Panc1 (cell line): Measurements from ENCODE around the gene KLK15. TPM values are rescaled to one million over a fixed set of nuclear protein-coding genes. Genes with fewer than 3 reads are reported as not detected.

Experiments
- ATAC-seq: fragments of 200-7000 bp; cut with Tn5 transposase; 2 replicates; pipeline ENCODE4 v1.9.1; 2020; ENCODE audit warnings: mild to moderate bottlenecking, moderate library complexity
- BruUV-seq: library from RNA; stranded (reverse); fragments of 400-500 nt; replicated peaks from 2 replicates; lab custom pipeline; 2021; lab: Mats Ljungman, UMichigan
- CTCF ChIA-PET: fragments of 300-600 bp; sonication (Branson Sonifier 250); formaldehyde crosslinking; loops from one replicate; lab custom pipeline; 2022; ENCODE audit warnings: antibody characterized with exemption; lab: Charles Lee
- POLR2A ChIA-PET: fragments of 300-600 bp; sonication (Branson Sonifier 250); formaldehyde crosslinking; loops from one replicate; lab custom pipeline; 2022; ENCODE audit warnings: antibody characterized with exemption; lab: Charles Lee
- DNase-seq: peaks from one replicate; pipeline ENCODE4 v3.0.0-alpha.2; 2010; ENCODE audit warnings: low read depth, low spot score
- H3K27ac ChIP-seq: 2 replicates; pipeline ENCODE4 v1.5.1; 2011; ENCODE audit warnings: mild to moderate bottlenecking, low read length, inconsistent platforms
- H3K27me3 ChIP-seq: fragments of 200-500 bp; sonication (Bioruptor generic); 2 replicates; pipeline ENCODE4 v1.6.0; 2014; ENCODE audit warnings: low read length, inconsistent platforms; ENCODE audit not compliant: control insufficient read depth, insufficient read depth
- H3K36me3 ChIP-seq: fragments of 200-500 bp; sonication (Bioruptor generic); 2 replicates; pipeline ENCODE4 v1.5.1; 2014; ENCODE audit warnings: inconsistent platforms, mild to moderate bottlenecking, low read length, moderate library complexity; ENCODE audit not compliant: control insufficient read depth, insufficient read depth
- H3K4me1 ChIP-seq: 2 replicates; pipeline ENCODE4 v1.5.1; 2011; ENCODE audit warnings: inconsistent platforms, mild to moderate bottlenecking, low read length, moderate library complexity; ENCODE audit not compliant: control insufficient read depth, insufficient read depth
- H3K4me3 ChIP-seq, 2 experiments: 2 replicates each; pipeline ENCODE4 v1.5.1; 2011 to 2012; ENCODE audit warnings: low read depth in 2 of 2, low read length in 2 of 2, mild to moderate bottlenecking in 2 of 2, inconsistent platforms in 1 of 2, moderate library complexity in 1 of 2
- H3K9me3 ChIP-seq: fragments of 200-500 bp; sonication (Bioruptor generic); 2 replicates; pipeline ENCODE4 v1.5.1; 2014; ENCODE audit warnings: low read depth, mild to moderate bottlenecking, inconsistent platforms, low read length, moderate library complexity; ENCODE audit not compliant: control insufficient read depth, insufficient read depth
- CTCF ChIP-seq: fragments of 450-650 bp; IDR thresholded peaks from 2 replicates; pipeline ENCODE4 v1.5.1; 2017; ENCODE audit warnings: mild to moderate bottlenecking
- POLR2AphosphoS5 ChIP-seq: IDR thresholded peaks from 2 replicates; pipeline ENCODE4 v1.6.1; 2012; ENCODE audit warnings: mild to moderate bottlenecking, low read depth, low read length, moderate library complexity
- REST ChIP-seq, 2 experiments: IDR thresholded peaks; 2 replicates each; pipeline ENCODE4 v1.6.1; 2011 to 2012; ENCODE audit warnings: low read depth in 2 of 2, control low read depth in 1 of 2, low read length in 1 of 2, mild to moderate bottlenecking in 1 of 2, moderate library complexity in 1 of 2; ENCODE audit not compliant: insufficient read depth in 1 of 2
- SIN3A ChIP-seq: IDR thresholded peaks from 2 replicates; pipeline ENCODE4 v1.6.1; 2012; ENCODE audit warnings: low read depth, mild to moderate bottlenecking, low read length, moderate library complexity, borderline replicate concordance; ENCODE audit not compliant: insufficient read depth
- TCF7L2 ChIP-seq: IDR thresholded peaks from 2 replicates; pipeline ENCODE4 v1.6.1; 2011; ENCODE audit warnings: mild to moderate bottlenecking, low read depth, low read length, inconsistent platforms
- in situ Hi-C: cut with HindIII; loops from 2 replicates; pipeline ENCODE4 v1.10.0; 2016; ENCODE audit warnings: low sequenced_read_pairs, low pct_unique_long_range_greater_than_20kb
- intact Hi-C: fragments of 100-400 bp; cut with micrococcal nuclease; formaldehyde crosslinking; loops from one replicate; pipeline ENCODE4 v1.10.0; 2022; ENCODE audit not compliant: unreplicated experiment
- total RNA-seq: library from RNA; stranded (reverse); gene quantifications from one replicate; pipeline ENCODE4 v1.2.1, GENCODE V29; 2021; ENCODE audit not compliant: unreplicated experiment

The KLK15 gene
- total RNA-seq, 1 experiment from 2014 or later: not detected

GRCh38 chr19:50832666-50833065 lies 708 bp downstream of the KLK15 start:
- Histone ChIP-seq H3K36me3 (no peaks in the 10 kb centered on the region), H3K27ac (no peak overlapping the region), H3K4me1 (no peaks in the 10 kb centered on the region), H3K9me3 (no peaks in the 10 kb centered on the region), H3K4me3 (no peak overlapping the region), H3K27me3 (no peaks in the 10 kb centered on the region)
- in situ Hi-C loops: no loop called here
- ATAC-seq (no peak), DNase-seq (no peak)
- no TSS peak for BruUV-seq
- POLR2A ChIA-PET: no interaction called here
- TF ChIP-seq CTCF: no peak
- no peak for TF ChIP-seq REST (IDR thresholded peaks at IDR 0.05; ENCODE audit: insufficient read depth in 1 of 2, low read depth in 2 of 2, low read length in 1 of 2)
- no peak for TF ChIP-seq SIN3A
- no peak for TF ChIP-seq TCF7L2
- no peak for TF ChIP-seq POLR2AphosphoS5
- CTCF ChIA-PET: no interaction called here
- intact Hi-C loops: no loop called here

- no TSS peak for BruUV-seq
- ATAC-seq: no peak
- Histone ChIP-seq H3K4me3 (no peak overlapping the region), H3K36me3 (no peaks in the 10 kb centered on the region), H3K27me3 (no peaks in the 10 kb centered on the region), H3K9me3 (no peaks in the 10 kb centered on the region), H3K4me1 (no peaks in the 10 kb centered on the region), H3K27ac (no peak overlapping the region)
- ChIA-PET CTCF (no interaction called here), POLR2A (no interaction called here)
- no peak for DNase-seq
- TF ChIP-seq POLR2AphosphoS5: no peak
- no peak for TF ChIP-seq REST (IDR thresholded peaks at IDR 0.05; ENCODE audit: insufficient read depth in 1 of 2, low read depth in 2 of 2, low read length in 1 of 2)
- TF ChIP-seq CTCF: no peak
- no peak for TF ChIP-seq TCF7L2
- no peak for TF ChIP-seq SIN3A
- intact Hi-C loops (no loop called here), in situ Hi-C loops (no loop called here)
Measured at GRCh38 chr19:50831026-50831396, 2.4 kb downstream of the KLK15 start.
